Stimulated activated CD4-positive, alpha-beta T cell treated with anti-CD3 and anti-CD28 coated beads, TNF-alpha, amount 100 ng/mL, for 24 hours (primary cell): Measurements from ENCODE around the gene SCML1.
A peak's percentile ranks its signal among the peaks of the same experiment; 100 is the strongest.
"Not testable (repeated sequence)": the region's sequence is repeated elsewhere in the genome, so short reads cannot be mapped to it uniquely, and the experiment has no call there.

Source experiments
- DNase-seq, 3 experiments: peaks; one replicate each; pipeline ENCODE4 v3.0.0-alpha.2; 2020; ENCODE audit warnings: low read depth in 3 of 3

The SCML1 gene

DNA sequence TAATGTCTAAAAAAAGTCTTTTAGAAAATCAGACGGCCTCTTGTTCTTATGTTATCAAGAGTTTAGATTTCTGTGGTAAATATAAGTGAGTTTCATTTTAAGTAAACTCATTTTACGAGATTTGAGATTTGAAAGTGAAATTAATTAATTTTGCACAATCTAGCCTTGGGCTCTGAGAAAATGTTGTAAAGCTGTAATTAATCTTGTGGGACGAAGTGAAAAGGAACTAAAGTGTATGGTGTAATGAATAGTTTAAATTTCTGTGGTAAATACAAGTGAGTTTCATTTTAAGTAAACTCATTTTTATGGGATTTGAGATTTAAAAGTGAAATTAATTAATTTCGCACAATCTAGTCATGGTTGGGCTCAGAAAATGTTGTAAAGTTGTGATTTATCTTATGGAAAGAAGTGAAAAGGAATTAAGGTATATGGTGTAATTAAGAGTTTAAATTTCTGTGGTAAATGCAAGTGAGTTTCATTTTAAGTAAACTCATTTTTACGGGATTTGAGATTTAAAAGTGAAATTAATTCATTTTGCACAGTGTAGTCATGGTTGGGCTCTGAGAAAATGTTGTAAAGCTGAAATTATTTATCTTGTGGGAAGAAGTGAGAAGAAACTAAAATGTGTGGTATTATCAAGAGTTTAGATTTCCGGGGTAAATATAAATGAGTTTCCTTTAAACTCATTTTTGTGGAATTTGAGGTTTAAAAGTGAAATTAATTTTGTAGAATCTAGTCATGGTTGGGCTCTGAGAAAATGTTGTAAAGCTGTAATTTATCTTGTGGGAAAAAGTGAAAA is 1.6 kb downstream of the SCML1 start:
- no peak for DNase-seq

DNA sequence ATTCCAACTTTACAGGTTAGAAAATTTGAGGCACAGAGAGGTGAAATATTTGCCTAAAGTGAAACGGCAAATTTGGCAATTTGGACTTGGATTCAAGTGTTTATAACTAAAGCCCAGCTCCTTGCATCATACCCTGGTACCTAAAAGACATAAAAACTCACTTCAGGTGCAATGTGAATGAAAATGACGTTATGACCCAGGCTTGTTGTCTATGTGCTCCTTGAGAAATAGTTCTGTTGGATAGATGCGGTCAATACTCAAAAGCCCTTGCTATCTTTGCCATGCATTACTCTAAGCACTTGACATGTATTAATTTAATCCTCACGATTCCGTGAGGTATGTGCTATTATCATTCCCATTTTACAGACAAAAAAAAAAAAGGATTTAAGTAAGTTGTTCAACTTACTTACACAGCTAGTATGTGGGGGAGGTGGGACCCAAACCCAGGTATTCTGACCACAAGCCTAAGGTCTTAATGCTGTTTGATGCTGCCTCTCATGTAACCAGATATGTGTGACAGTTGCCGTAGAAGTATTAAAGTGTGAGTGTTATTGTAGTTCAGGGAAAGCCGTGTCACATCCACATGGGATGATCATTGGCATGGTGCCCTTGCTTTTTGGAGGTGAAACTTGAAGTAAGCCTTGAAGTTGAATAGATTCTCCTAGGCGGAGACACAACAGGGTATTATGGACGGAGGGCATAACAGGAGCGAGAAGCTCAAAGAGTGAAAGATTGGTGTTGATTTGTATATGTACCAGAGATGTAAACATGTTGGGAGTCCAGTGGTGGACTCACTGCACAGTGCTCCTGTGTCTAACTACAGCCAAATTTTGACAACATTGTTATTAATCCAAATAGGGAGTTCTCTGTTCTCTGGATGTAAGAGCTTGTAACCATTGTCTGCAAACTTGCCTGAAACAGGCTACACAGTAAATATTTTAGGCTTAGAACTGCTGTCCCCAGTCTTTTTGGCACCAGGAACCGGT is 3.1 kb downstream of the SCML1 start:
- DNase-seq = no peak

DNA sequence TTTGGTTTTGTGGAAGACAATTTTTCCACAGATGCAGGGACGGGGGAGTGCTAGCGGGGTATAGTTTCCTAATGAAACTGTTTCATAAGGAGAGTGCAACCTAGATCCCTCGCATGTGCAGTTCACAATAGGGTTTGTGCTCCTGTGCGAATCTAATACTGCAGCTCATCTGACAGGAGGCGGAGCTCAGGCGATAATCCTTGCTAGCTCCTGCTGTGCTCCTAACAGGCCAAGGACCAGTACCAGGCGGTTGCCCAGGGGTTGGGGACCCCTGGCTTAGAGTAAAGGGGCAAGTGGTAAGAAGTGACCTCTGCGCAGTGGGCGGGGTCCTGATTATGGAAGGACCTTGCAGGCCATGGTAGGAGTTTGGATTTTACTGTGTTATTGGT is 3.8 kb downstream of the SCML1 start:
- DNase-seq = no peak

DNA sequence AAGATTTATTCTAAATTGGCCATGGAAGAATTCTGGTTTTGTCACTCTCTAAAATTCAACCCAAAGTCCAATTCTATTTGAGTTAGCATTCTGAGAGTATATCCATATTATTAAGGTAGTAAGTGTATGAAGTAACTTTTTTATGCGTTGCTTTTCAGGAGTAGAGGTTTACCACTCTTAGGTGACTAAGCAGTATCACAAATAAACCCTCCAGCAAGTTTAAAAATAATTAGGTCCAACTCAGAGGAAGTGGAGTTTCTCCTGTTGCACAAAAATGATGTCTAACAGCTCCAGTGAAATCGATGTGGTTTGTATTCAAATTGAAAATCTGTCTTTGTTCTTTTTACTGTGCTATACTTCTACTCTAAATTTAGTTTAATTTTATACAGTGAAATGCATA is 6.6 kb downstream of the SCML1 start:
- DNase-seq = no peak

DNA sequence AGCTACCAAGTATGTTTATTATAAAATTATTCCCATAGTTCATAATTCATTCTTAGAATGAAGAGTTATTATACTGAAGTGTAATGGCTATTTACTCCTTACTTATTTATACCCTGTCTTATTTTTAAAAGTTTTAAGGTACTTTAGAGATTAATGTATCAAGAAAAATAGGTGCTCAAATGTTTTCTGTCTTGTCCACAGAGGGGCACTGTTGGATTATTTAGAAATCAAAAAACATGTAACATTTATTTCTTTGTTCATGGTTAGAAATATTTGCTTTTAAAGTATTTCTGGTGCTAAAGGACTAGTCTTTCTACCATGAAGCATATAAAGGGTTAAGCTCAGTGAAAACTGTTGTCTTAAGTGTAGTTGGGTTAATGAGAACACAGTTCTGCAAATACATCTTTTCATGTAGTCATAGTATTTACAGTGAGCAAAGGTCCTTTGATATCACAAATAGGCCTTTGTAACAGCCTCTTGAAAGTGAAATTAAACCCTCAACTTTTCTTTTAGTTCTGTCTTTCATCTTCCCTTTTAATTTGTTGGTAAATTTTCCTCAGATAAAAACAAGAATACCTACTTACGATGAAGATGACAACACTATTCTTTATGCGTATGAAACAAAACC is 7.7 kb downstream of the SCML1 start:
- DNase-seq = no peak

- no peak for DNase-seq
Measured at GRCh38 chrX:17747692-17748091, 10.4 kb downstream of the SCML1 start.

- no peak for DNase-seq
Measured at GRCh38 chrX:17748684-17749083, 11.4 kb downstream of the SCML1 start.

DNA sequence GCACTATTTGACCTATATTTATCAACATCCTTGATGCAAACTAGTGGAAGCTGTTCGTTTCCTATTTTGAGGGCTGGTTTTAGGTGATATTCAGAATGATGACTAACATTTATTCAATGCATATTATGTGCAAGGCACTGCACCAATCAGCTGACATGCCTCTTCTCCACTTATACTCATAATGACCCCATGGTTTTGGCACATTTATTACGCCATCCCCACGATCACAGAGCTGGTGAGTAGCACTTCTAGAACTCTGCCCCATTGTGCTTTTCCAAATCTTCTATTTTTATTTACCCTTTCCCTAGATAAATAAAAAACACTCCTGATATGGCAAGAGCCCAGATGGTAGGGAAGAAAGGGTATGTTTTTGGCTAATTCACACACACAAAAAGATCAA is 13.1 kb downstream of the SCML1 start:
- DNase-seq = no peak

DNA sequence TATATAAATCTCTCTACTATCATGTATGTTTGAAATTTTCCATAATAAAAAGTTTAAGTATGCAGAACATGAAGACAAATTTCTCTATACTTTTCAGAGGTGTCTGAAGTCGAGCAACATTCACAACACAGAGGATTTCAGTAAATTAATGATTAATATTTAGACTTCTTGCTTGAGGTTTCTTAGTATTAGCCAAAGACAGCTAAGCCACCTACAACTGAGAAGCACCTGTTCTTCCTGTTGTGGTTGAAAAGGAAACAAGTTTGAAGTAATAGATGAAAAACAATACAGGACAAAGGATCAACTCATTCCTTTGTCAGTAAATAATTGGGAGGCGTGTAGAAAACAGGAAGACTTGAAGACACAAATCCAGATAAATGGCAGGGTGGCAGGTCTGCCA is 21.1 kb downstream of the SCML1 start:
- no peak for DNase-seq

- DNase-seq = no peak
Measured at GRCh38 chrX:17759990-17760389, 22.7 kb downstream of the SCML1 start.

- DNase-seq = no peak
Measured at GRCh38 chrX:17767734-17768133, 30.4 kb downstream of the SCML1 start.

- DNase-seq = no peak
Measured at GRCh38 chrX:17768997-17769396, 31.7 kb downstream of the SCML1 start.

DNA sequence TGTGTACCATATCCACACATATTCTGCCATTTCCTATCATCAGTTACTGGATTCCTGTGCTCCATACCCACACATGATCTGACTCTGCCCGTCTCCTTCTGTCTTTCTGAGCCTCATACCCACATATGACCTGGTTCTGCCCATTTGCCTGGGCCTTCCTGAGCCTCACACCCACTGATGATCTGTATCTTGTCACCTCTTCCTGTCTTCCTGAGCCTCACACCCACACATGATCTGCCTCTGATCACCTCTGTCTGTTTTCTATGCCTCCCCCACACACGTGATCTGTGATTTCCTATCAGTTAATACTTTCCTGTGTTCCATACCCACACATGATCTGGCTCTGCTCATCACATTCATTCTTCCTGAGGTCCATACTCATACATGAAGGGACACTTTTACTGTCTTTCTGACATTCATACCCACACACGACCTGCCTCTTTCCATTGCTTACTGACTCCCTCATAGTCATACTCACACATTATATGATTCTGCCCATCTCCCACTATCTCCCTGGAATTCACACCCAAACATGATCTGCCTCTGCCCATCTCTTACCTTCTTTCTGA is 32.5 kb downstream of the SCML1 start:
- no peak for DNase-seq

DNA sequence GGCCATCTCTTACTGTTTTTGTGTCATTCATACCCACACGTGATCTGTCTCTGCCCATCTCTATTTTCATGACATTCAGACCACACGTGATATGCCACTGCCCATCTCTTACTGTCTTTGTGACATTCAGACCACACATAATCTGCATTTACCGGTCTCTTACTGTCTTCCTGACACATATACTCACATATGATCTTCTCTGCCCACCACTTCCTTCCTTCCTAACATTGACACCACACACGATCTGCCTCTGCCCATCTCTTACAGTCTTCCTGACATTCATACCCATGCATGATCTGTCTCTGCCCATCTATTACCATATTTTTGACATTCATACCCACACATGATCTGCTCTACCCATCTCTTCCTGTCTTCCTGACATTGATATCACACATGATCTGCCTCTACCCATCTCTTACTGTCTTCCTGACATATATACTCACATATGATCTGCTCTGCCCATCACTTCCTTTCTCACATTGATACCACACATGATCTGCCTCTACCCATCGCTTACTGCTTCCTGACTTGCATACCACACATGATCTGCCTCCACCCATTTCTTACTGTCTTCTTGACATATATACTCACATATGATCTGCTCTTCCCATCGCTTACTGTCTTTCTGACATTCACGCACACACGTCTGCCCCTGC is 36.1 kb downstream of the SCML1 start:
- no peak for DNase-seq

- no peak for DNase-seq
Measured at GRCh38 chrX:17774053-17774452, 36.8 kb downstream of the SCML1 start.

GRCh38 chrX:17778997-17779396 is 41.7 kb downstream of the SCML1 start:
- DNase-seq = no peak

DNA sequence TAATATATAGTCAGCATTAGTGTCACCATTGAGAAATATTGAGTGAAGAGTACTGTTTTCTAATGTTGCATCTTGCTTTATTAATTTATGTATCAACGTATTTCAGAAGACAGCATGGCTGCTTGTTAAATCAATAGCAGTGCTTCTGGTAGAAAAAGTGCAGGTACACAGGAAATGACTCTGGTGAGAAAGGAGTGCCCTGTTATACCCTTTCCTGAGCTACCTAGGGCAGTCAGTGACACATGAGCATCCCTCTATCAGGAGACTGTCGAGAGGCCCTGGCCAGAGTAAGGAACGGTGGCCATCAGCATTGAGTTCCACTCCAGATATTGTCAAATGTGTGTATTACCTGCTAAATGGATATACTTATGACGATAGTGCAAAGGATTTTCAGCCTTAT is 42.1 kb downstream of the SCML1 start:
- no peak for DNase-seq

- DNase-seq = not testable (repeated sequence)
Measured at GRCh38 chrX:17786554-17787347, 49.5 kb downstream of the SCML1 start.

GRCh38 chrX:17787557-17787956 is 50.3 kb downstream of the SCML1 start:
- DNase-seq = no peak

DNA sequence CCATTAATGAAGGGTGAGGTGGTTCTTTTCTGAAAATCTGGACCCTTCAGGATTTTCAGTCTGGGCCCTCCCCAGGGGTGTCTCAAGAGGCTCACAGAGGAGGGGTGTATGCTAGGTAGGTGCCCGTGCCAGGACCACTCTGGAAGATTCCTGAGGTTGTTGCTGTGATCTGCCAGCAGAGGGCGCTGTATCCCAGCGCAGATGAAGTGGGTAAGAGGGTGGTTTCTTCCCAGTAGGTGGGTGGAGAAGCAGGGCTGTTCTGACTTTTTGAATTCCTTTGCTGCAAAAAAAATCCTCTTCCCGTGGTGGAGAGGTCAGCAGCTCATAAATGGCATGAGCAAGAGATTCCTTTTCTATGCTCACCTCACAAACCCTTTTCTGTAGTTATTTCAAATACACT is 51.1 kb downstream of the SCML1 start:
- peak in 2 of 3 experiments; percentile 2 to 31 for DNase-seq
